Memory B cell (primary cell): Measurements from ENCODE around the gene ZFYVE28.

Source experiments
- ATAC-seq: fragments of 150-1000 bp; cut with Tn5 transposase; 2 replicates; pipeline ENCODE4 v1.10.0; 2021; ENCODE audit warnings: low read depth, mild to moderate bottlenecking, moderate library complexity
- DNase-seq, 2 donors: peaks; one replicate each; pipeline ENCODE4 v3.0.0; 2022; ENCODE audit warnings: low spot score in 2 of 2
- H3K27ac Mint-ChIP-seq: one replicate; pipeline ENCODE4 v1.8.0; 2022; ENCODE audit warnings: mild to moderate bottlenecking, moderate library complexity, mixed read lengths
- H3K27me3 Mint-ChIP-seq: one replicate; pipeline ENCODE4 v1.8.0; 2022; ENCODE audit warnings: mixed read lengths
- H3K36me3 Mint-ChIP-seq: one replicate; pipeline ENCODE4 v1.8.0; 2022; ENCODE audit warnings: mild to moderate bottlenecking, mixed read lengths
- H3K4me1 Mint-ChIP-seq: one replicate; pipeline ENCODE4 v1.8.0; 2022; ENCODE audit warnings: mixed read lengths
- H3K4me3 Mint-ChIP-seq: one replicate; pipeline ENCODE4 v1.8.0; 2022; ENCODE audit warnings: mild to moderate bottlenecking, moderate library complexity, mixed read lengths
- H3K9me3 Mint-ChIP-seq: one replicate; pipeline ENCODE4 v1.8.0; 2022; ENCODE audit warnings: mixed read lengths

Gene ZFYVE28

GRCh38 chr4:2261110-2261852, 157.2 kb downstream of the ZFYVE28 start:
- Mint-ChIP-seq H3K9me3 (no peaks in the 10 kb centered on the region), H3K4me3 (peak overlapping the region; percentile 85), H3K4me1 (peaks cover 12% of the 10 kb centered on the region), H3K36me3 (no peaks in the 10 kb centered on the region), H3K27ac (peak overlapping the region; percentile 87), H3K27me3 (no peaks in the 10 kb centered on the region)
- DNase-seq (peak; percentile 43 to 62), ATAC-seq (peak; percentile 19)

DNA sequence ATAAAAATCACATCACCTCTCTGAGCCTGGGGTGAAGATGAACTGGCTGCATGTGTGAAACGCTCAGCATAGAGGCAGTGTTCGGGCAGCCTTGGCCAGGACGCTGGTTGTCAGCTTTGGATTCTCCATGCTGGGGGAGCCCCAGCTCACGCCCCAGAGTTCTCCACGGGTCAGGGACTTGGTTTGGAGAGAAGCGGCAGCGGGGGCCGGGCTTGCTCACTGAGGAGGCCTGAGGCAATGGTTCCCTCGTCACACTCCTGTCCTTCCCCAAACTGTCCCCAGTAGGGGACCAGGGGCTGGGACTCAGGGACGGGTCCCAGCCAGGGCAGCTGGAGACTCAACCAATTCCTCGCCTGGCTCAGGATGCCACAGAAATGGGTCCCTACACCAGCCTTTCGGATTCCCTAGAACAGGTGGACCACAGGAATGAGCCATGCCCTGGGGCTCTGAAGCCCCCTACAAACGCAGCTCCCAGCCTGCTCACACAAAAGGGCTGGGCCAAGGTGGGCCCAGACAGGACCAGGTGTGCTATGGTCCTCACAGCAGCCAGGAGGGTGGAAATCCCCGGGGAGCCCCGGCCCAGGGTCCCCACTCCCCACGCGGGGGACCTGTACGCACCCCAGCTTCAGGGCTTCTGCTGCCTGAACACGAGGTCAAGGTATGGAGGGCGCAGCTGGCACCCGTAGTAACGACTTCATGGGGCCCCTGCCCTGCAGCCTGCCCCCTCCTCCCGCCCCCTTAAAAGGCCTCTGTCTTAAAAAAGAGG, 157.9 kb downstream of the ZFYVE28 start:
- H3K9me3 Mint-ChIP-seq, result no peaks in the 10 kb centered on the region
- ATAC-seq (no peak), DNase-seq (no peak)
- no peaks in the 10 kb centered on the region for H3K27me3 Mint-ChIP-seq
- H3K27ac Mint-ChIP-seq, result peak overlapping the region; percentile 28
- H3K36me3 Mint-ChIP-seq, result no peaks in the 10 kb centered on the region
- H3K4me3 Mint-ChIP-seq, result peak overlapping the region; percentile 78
- H3K4me1 Mint-ChIP-seq, result peaks cover 12% of the 10 kb centered on the region

DNA sequence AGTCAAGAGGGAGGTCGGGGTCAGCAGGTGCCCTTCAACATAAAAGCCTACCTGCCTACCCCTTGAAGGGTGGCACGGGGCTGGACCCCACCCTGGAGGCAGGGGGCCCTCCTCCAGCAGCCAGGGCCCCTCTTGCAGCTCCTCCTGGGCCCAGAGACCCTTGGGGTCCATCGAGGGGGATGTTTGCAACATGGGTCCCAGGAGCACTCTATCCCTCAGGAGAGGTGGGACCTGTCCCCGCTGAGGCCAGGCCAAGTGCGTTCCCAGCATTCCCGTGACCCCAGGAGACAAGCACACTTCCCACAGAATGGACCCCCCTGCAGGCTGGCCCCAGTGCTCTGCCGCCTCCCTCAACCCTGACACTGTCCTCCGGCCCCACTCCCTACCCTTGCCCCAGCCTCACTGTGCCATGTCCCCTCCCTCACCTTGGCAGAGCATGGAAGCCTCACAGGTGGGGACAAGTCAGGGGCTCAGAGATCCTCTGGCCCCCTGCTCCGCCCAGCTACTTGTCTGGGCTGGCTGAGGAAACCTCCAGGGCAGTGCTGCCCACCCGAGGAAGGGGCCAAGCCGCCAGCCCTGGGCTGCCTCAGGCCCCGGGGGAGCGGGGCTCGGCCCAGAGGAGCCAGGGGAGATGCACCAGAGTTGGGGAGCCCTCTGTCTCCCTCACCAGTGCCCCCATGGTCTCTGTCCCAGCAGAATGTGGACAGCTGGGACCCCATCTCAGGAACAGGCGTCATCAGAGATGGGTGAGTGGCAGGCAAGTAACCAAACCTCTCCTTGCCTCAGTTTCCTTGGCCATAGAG, 158.7 kb downstream of the ZFYVE28 start:
- Mint-ChIP-seq H3K4me1 (peaks cover 12% of the 10 kb centered on the region), H3K27ac (no peak overlapping the region), H3K36me3 (no peaks in the 10 kb centered on the region), H3K4me3 (peak overlapping the region; percentile 46), H3K9me3 (no peaks in the 10 kb centered on the region), H3K27me3 (no peaks in the 10 kb centered on the region)
- no peak for DNase-seq
- ATAC-seq, result no peak

DNA sequence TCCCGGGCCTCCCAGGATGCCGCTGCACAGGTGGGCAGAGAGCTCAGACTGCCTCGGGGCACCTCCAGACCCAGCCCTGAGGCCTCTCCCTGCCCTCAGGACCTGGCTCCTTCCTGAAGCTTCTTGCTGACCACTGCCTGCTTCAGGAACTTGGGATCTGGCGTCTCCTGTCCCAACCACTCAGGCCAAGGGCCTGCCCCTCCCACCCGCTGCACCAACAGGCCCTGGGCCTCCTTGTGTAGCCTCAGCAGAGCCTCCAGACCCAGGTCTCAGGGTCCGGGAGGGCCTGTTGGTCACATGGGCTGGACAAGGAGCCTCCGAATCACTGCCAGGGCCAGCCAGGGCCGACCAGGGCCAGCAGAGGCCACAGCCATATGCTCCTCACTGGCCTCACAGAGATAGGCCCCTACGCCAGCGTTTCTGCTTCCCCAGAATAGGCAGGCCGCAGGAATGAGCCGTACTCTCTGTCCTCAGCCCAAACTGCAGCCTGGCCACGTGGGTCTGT, 159.4 kb downstream of the ZFYVE28 start:
- no peaks in the 10 kb centered on the region for H3K9me3 Mint-ChIP-seq
- no peak overlapping the region for H3K27ac Mint-ChIP-seq
- H3K4me1 Mint-ChIP-seq, result peaks cover 12% of the 10 kb centered on the region
- peaks cover 5% of the 10 kb centered on the region for H3K36me3 Mint-ChIP-seq
- H3K4me3 Mint-ChIP-seq, result no peak overlapping the region
- H3K27me3 Mint-ChIP-seq, result no peaks in the 10 kb centered on the region
- no peak for ATAC-seq
- no peak for DNase-seq

GRCh38 chr4:2258091-2259035, 160.1 kb downstream of the ZFYVE28 start:
- no peak for DNase-seq
- Mint-ChIP-seq H3K4me3 (no peak overlapping the region), H3K9me3 (no peaks in the 10 kb centered on the region), H3K36me3 (peaks cover 7% of the 10 kb centered on the region), H3K27ac (no peak overlapping the region), H3K4me1 (peaks cover 11% of the 10 kb centered on the region), H3K27me3 (no peaks in the 10 kb centered on the region)
- no peak for ATAC-seq

DNA sequence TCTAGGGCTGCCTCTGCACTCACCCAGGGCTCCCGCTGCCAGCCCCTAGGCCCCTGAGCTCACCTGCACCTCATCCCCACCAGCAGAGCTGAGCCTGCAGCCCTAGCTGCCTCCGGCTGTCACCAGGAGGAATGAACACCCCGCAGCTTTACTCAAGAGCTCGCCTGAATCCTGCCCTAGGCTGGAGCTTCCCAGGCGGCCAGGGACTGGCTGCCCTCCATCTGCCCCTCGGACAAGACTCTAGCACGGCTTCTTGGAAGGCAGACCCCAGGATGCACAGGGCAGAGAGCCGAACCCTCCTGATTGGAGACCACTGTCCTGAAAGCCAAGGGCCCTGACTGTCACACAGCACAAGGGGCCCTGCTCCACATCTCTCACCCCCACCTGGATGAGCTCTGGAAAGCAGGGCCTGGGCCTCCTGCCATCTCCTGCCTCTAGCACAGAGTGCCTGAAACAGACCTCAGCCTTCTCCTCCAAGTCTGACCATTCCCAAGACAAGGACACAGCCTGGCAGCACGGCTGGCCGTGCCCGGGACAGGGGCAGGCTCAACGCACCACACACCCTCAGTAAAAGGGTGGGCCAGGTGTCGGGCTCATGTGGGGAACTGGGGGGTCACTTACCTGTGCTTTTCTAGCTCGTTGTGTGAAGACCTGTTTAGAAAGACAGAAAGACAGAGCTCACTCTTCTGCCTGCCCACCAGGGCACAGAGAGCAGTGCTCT, 160.9 kb downstream of the ZFYVE28 start:
- H3K4me1 Mint-ChIP-seq, result peaks cover 11% of the 10 kb centered on the region
- no peaks in the 10 kb centered on the region for H3K27me3 Mint-ChIP-seq
- DNase-seq, result peak in 1 of 2 donors; percentile 7
- H3K36me3 Mint-ChIP-seq, result peaks cover 7% of the 10 kb centered on the region
- no peaks in the 10 kb centered on the region for H3K9me3 Mint-ChIP-seq
- no peak overlapping the region for H3K4me3 Mint-ChIP-seq
- ATAC-seq, result no peak
- H3K27ac Mint-ChIP-seq, result peak overlapping the region; percentile 77

GRCh38 chr4:2256781-2257191, 161.7 kb downstream of the ZFYVE28 start:
- ATAC-seq, result no peak
- no peak for DNase-seq
- H3K27me3 Mint-ChIP-seq, result no peaks in the 10 kb centered on the region
- H3K27ac Mint-ChIP-seq, result peak overlapping the region; percentile 77
- peak overlapping the region; percentile 7 for H3K4me3 Mint-ChIP-seq
- peaks cover 11% of the 10 kb centered on the region for H3K4me1 Mint-ChIP-seq
- H3K36me3 Mint-ChIP-seq, result peaks cover 11% of the 10 kb centered on the region
- H3K9me3 Mint-ChIP-seq, result no peaks in the 10 kb centered on the region

DNA sequence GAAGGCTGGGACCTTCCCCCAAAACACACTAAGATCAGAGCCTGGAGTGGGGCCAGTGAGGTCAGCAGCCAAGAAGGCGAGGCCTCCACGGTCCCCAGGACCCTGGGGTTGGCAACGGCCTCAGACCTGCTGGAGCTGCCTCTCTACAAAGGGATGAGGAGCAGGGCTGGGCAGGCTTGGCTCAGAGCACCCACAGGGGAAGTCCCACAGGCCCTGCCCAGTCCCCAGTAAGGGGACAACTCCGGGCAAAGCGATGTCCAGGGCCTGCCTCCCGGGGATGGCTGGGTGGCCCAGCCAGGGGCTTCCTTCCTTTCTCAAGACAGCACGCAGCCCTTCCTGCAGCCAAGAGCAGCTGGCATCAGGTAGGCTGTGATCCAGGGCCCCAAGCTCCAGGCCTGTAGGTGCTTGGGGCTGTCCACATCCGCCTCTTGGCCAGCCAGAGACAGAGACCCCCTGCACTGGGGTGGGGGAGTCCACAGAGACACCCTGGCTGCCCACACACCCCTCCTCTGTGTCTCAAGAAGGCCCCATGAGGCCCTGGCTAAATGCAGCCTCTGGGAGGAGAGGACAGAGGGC, 162.2 kb downstream of the ZFYVE28 start:
- peak in 1 of 2 donors; percentile 9 for DNase-seq
- Mint-ChIP-seq H3K36me3 (peaks cover 11% of the 10 kb centered on the region), H3K9me3 (no peaks in the 10 kb centered on the region), H3K27ac (no peak overlapping the region), H3K4me1 (peaks cover 11% of the 10 kb centered on the region), H3K4me3 (no peak overlapping the region), H3K27me3 (no peaks in the 10 kb centered on the region)
- no peak for ATAC-seq

- no peak overlapping the region for H3K27ac Mint-ChIP-seq
- peaks cover 11% of the 10 kb centered on the region for H3K4me1 Mint-ChIP-seq
- H3K27me3 Mint-ChIP-seq, result no peaks in the 10 kb centered on the region
- ATAC-seq, result no peak
- peaks cover 11% of the 10 kb centered on the region for H3K36me3 Mint-ChIP-seq
- DNase-seq, result peak in 1 of 2 donors; percentile 5
- no peaks in the 10 kb centered on the region for H3K9me3 Mint-ChIP-seq
- no peak overlapping the region for H3K4me3 Mint-ChIP-seq
These were observed 162.8 kb downstream of the ZFYVE28 start for GRCh38 chr4:2255501-2256155.

DNA sequence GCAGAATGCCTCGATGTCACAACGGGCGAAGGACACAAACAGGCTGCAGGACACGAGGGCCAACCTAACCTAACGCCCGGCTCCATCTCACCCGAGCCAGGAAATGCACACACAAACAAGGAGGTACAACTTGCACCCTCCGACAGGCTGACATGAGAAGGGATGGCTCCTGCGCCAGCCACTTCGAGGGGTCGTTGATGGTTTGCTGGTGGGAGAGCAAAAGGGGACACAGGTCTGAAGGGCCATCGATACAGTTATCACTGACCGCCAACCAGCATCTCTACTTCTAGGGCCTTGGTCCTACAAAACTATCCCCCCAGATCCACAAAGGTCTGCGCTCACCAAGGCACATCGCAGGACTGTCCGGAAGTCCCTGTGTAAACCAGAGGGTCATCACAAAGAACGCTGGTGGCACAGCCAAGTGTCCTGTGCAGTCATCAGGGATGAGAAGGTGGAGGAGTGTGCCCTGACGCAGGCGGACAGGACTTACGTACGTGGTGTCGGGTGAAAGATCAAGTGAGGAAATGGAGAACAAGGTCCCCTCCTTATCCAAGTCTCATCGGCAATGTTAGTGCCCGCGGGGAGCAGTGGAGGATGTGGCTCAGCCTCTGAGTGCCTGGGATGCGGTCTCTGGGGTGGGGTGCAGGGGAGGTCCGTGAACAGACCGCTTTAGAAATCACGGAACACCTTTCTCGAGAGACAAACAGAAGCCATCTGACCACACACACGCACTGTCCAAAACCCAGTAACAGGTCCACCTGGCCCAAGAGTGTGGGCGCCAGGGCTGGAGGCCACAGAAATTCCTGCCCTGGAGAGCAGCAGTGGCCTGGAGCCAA, 163.6 kb downstream of the ZFYVE28 start:
- no peak overlapping the region for H3K4me3 Mint-ChIP-seq
- H3K36me3 Mint-ChIP-seq, result peaks cover 13% of the 10 kb centered on the region
- no peaks in the 10 kb centered on the region for H3K9me3 Mint-ChIP-seq
- no peaks in the 10 kb centered on the region for H3K27me3 Mint-ChIP-seq
- no peak for ATAC-seq
- H3K27ac Mint-ChIP-seq, result no peak overlapping the region
- DNase-seq, result peak in 1 of 2 donors; percentile 7
- H3K4me1 Mint-ChIP-seq, result peaks cover 11% of the 10 kb centered on the region
